Measurements from ENCODE around the gene ARHGEF28. TPM values are rescaled to one million over a fixed set of nuclear protein-coding genes. Genes with fewer than 3 reads are reported as not detected.

Gene ARHGEF28
- total RNA-seq, 4 donors from 2014 or later = 12.7 to 31.2 (median 19.2) TPM

DNA sequence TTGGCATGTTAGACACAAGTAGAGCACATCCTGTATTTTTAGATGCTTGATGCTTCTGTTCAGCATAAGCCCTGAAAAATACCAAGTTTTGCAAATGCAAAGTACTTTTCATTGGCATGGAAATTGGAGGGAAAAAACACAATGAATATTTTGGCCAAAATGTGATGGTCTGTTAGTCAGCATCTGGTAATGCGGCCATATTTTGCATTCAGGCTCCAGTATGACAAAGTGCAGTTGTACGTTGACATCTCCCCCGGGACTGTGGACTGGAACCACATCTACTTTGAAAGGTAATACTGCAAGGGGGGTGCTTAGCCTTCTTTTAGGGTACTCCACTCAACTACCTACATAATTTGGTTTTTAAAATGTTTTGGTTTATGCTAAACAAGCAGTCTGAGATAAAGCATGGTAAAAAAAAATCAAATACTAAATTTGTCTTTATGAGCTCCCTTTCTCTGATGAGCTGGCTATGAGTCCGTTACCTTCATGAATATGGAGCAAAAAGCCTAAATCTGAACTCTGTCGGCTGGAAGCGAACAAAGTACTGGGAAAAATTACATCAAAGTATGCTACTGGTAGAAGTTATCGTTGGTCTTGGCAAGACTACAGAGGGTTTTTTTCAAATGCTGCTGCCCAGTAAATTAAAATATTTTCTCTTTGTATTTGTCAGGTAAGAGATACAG is 297.0 kb downstream of the ARHGEF28 start:
- H3K36me3 ChIP-seq = no peaks in the 10 kb centered on the region
- TF ChIP-seq CTCF (IDR thresholded peaks at IDR 0.05) = no peak
- no peak for TF ChIP-seq EP300 (IDR thresholded peaks at IDR 0.05)
- no peak for TF ChIP-seq POLR2A (IDR thresholded peaks at IDR 0.05; ENCODE audit: low read depth)
- TF ChIP-seq POLR2AphosphoS5 (IDR thresholded peaks at IDR 0.05) = no peak
- H3K27me3 ChIP-seq = no peaks in the 10 kb centered on the region
- intact Hi-C loops (cut with DNase I) = no loop called here
- no peaks in the 10 kb centered on the region for H3K9me3 ChIP-seq
- peaks cover 0 to 4% (median 0%) of the 10 kb centered on the region in 4 donors for H3K4me1 ChIP-seq
- DNase-seq (ENCODE audit: extremely low spot score) = peak; percentile 47
- H3K4me3 ChIP-seq = no peak overlapping the region
- no peak overlapping the region for H3K27ac ChIP-seq (replicated peaks in 1 of 4)
- 81% methylated on average over 7 of the region's 7 CpGs for WGBS

DNA sequence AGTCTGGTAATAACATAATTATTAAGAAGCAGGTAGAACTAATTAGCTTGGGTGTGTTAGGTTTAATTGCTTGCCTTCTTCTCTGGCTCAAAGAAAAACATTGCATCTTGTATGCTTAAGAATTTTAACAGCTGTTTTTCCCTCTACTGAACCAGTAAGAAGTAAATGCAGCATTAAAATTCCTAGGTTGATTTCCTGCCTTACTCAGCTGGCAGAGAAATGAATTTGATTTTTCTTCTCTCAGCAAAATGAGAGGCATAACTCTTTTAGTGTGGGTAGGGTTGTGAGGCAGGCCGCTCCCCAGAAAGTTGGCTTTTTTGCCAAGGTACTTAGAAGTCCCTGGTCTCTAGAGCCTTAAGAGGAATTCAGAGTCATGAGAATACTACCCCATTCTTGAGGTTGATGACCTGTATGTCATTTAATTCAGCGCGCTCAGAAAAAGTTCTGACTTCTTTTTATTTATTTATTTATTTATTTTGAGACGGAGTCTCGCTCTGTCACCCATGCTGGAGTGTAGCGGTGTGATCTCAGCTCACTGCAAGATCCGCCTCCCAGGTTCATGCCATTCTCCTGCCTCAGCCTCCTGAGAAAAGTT is 302.6 kb downstream of the ARHGEF28 start:
- Histone ChIP-seq H3K4me3 (no peak overlapping the region), H3K27ac (replicated peaks in 1 of 4) (no peak overlapping the region), H3K4me1 (no peaks in the 10 kb centered on the region), H3K27me3 (no peaks in the 10 kb centered on the region), H3K36me3 (no peaks in the 10 kb centered on the region), H3K9me3 (no peaks in the 10 kb centered on the region)
- TF ChIP-seq EP300 (IDR thresholded peaks at IDR 0.05) = no peak
- no peak for TF ChIP-seq POLR2A (IDR thresholded peaks at IDR 0.05; ENCODE audit: low read depth)
- no peak for TF ChIP-seq POLR2AphosphoS5 (IDR thresholded peaks at IDR 0.05)
- no peak for TF ChIP-seq CTCF (IDR thresholded peaks at IDR 0.05)
- intact Hi-C loops (cut with DNase I) = no loop called here
- WGBS = 90% methylated on average over 7 of the region's 7 CpGs
- peak; percentile 80 for DNase-seq (ENCODE audit: extremely low spot score)

GRCh38 chr5:73935719-73936118 is 309.7 kb downstream of the ARHGEF28 start:
- Histone ChIP-seq H3K36me3 (no peaks in the 10 kb centered on the region), H3K27ac (replicated peaks in 1 of 4) (no peak overlapping the region), H3K9me3 (no peaks in the 10 kb centered on the region), H3K4me3 (no peak overlapping the region), H3K27me3 (no peaks in the 10 kb centered on the region), H3K4me1 (no peaks in the 10 kb centered on the region)
- intact Hi-C loops (cut with DNase I) = no loop called here
- WGBS = 85% methylated on average over 4 of the region's 4 CpGs
- peak; percentile 57 for DNase-seq (ENCODE audit: extremely low spot score)
- no peak for TF ChIP-seq CTCF (IDR thresholded peaks at IDR 0.05)
- TF ChIP-seq POLR2A (IDR thresholded peaks at IDR 0.05; ENCODE audit: low read depth) = no peak
- TF ChIP-seq POLR2AphosphoS5 (IDR thresholded peaks at IDR 0.05) = no peak
- no peak for TF ChIP-seq EP300 (IDR thresholded peaks at IDR 0.05)

GRCh38 chr5:73938280-73938937 is 312.4 kb downstream of the ARHGEF28 start:
- DNase-seq (ENCODE audit: extremely low spot score) = peak; percentile 34
- intact Hi-C loops (cut with DNase I) = no loop called here
- Histone ChIP-seq H3K9me3 (peaks cover 0 to 7% (median 6%) of the 10 kb centered on the region in 4 donors), H3K27me3 (no peaks in the 10 kb centered on the region), H3K4me1 (no peaks in the 10 kb centered on the region), H3K27ac (replicated peaks in 1 of 4) (no peak overlapping the region), H3K4me3 (no peak overlapping the region), H3K36me3 (no peaks in the 10 kb centered on the region)
- 65% methylated on average over 5 of the region's 5 CpGs for WGBS
- TF ChIP-seq EP300 (IDR thresholded peaks at IDR 0.05) (no peak), CTCF (IDR thresholded peaks at IDR 0.05) (no peak), POLR2AphosphoS5 (IDR thresholded peaks at IDR 0.05) (no peak), POLR2A (IDR thresholded peaks at IDR 0.05; ENCODE audit: low read depth) (no peak)
